Stimulated activated CD8-positive, alpha-beta memory T cell treated with anti-CD3 and anti-CD28 coated beads, Interleukin-15, amount 100 ng/mL, for 4 hours (primary cell): ENCODE measurements around the gene RPTOR.
"Not testable (repeated sequence)": the region's sequence is repeated elsewhere in the genome, so short reads cannot be mapped to it uniquely, and the experiment has no call there.

Experiments used
- DNase-seq, 2 donors: peaks; one replicate each; pipeline ENCODE4 v3.0.0-alpha.2; 2020; ENCODE audit warnings: low read depth in 2 of 2

RPTOR gene, protein sequence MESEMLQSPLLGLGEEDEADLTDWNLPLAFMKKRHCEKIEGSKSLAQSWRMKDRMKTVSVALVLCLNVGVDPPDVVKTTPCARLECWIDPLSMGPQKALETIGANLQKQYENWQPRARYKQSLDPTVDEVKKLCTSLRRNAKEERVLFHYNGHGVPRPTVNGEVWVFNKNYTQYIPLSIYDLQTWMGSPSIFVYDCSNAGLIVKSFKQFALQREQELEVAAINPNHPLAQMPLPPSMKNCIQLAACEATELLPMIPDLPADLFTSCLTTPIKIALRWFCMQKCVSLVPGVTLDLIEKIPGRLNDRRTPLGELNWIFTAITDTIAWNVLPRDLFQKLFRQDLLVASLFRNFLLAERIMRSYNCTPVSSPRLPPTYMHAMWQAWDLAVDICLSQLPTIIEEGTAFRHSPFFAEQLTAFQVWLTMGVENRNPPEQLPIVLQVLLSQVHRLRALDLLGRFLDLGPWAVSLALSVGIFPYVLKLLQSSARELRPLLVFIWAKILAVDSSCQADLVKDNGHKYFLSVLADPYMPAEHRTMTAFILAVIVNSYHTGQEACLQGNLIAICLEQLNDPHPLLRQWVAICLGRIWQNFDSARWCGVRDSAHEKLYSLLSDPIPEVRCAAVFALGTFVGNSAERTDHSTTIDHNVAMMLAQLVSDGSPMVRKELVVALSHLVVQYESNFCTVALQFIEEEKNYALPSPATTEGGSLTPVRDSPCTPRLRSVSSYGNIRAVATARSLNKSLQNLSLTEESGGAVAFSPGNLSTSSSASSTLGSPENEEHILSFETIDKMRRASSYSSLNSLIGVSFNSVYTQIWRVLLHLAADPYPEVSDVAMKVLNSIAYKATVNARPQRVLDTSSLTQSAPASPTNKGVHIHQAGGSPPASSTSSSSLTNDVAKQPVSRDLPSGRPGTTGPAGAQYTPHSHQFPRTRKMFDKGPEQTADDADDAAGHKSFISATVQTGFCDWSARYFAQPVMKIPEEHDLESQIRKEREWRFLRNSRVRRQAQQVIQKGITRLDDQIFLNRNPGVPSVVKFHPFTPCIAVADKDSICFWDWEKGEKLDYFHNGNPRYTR (N-terminal part only)

DNA sequence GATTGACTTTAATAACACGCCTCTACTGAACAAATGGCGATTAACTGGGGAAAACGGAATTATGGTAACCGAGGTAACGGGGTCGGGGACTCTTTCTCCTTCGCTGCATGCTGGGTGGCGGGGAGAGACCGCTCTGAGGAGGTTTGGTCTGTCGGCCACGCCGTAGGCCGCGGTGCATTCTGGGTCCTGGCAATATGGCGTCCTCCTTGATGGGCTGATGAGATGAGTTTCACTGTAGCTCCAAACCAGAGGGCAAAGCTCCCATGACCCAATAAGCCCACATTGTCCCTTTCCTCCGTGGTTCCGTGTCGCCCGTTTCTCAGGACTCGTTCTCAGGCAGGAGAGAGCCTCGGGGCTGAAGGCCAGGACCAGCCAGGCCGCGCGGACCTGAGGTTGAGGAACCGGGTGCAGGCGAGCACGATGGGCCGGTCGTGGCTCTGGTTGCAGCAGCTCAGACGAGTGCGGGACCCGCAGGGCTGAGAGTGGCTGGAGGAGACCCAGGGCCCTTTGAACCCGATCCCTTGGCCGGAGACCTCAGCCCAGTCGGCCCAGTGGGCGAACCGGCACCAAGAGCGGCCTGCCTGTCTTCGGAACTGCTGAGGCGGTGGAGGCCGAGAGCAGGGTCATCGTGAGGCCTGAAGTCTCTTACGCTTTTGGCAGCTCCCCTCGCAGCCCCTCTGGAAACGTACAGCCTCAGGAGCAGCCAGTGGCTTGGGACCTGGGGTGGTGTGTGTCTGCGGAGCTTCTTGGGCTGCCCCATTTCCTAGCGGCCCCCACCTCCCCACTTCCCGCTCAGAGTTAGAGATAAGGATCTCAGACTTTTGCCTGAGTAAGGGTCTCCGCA, at the start of gene RPTOR:
Gene RPTOR, plus strand, starts transcription at position 184 of the 844 bp plus-strand sequence. CDS start 792 bp downstream, outside the sequence.
- peak; percentile 74 to 86 for DNase-seq

GRCh38 chr17:80497726-80498241, 46.9 kb upstream of the RPTOR start:
- DNase-seq: no peak

GRCh38 chr17:80498242-80498919, 46.3 kb upstream of the RPTOR start:
- no peak for DNase-seq

- no peak for DNase-seq
These were observed 45.7 kb upstream of the RPTOR start for GRCh38 chr17:80498920-80499410.

DNA sequence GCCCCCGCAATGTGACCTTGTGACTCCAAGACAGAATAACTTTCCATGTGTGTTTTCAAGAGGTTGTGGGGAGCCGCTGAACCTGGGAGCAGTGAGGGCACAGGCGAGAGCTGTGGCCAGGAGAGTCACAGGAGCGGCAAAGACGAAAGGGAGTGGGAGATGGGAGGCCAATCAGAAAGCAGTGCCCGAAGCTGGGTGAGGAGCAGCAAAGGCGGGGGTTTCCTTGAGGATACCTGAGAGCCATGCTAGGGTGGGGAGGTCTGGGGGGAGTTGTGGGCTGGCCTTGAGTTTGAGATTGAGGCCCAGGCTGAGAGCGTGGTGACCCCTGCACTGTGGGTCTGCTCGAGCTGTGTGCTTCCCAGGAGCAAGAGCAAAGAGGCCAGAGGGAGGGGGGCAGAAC, 45.1 kb upstream of the RPTOR start:
- DNase-seq: no peak

- no peak for DNase-seq
These were observed 44.5 kb upstream of the RPTOR start for GRCh38 chr17:80499961-80500665.

GRCh38 chr17:80501741-80502577, 42.7 kb upstream of the RPTOR start:
- no peak for DNase-seq

DNA sequence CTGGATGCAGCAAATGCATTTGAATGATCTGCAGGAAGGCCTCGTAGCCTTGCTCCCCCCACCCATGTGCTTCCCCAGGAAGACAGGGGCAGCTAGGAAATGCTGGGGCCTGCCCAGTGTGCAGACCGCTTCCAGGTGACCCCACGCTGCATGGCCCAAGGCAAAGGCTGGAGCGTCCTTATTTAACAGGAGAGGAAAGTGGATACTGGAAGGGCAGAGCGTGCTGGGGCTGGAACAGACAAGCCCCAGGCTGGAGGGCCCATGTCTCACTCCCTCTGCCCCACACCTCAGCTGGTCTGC, 42.1 kb upstream of the RPTOR start:
- DNase-seq: no peak

GRCh38 chr17:80503031-80503430, 41.6 kb upstream of the RPTOR start:
- no peak for DNase-seq

- no peak for DNase-seq
These were observed 40.7 kb upstream of the RPTOR start for GRCh38 chr17:80503921-80504320.

DNA sequence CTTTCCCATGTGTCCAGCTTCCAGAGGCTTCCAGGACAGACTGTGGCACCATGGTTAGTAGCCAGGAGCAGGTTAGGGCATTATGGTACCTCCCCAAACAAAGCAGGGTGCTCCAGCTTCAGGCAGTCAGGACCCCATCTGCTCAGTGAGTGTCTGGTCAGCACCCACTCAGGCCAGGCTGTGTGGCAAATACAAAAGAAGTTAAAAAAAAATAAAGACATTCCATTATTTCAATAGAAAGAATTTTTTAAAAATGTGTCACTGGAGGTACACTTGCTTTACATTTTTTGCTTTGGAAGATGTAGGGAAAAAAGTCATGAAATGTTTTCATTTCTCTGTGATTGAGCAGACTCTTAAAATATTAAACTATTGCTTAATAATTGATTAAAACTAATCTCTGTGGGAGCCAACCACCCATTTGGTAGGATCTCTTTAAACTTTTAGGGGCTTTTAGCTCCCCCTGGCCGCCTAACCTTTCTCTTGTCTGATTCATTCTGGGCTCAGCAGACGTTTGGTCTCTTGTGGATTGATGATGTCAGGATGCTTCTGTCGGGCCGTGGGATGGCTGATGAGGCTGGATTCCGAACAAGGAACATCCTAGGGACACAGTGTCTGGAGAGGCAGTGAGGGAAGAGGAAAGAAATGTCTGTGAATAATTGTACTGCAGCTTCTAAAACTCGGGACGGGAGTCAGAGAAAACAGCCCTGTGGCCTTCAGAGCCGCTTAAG, 39.8 kb upstream of the RPTOR start:
- DNase-seq: no peak

- not testable (repeated sequence) for DNase-seq
These were observed 37.5 kb upstream of the RPTOR start for GRCh38 chr17:80507177-80507576.

- DNase-seq: no peak
These were observed 36.7 kb upstream of the RPTOR start for GRCh38 chr17:80507965-80508364.

DNA sequence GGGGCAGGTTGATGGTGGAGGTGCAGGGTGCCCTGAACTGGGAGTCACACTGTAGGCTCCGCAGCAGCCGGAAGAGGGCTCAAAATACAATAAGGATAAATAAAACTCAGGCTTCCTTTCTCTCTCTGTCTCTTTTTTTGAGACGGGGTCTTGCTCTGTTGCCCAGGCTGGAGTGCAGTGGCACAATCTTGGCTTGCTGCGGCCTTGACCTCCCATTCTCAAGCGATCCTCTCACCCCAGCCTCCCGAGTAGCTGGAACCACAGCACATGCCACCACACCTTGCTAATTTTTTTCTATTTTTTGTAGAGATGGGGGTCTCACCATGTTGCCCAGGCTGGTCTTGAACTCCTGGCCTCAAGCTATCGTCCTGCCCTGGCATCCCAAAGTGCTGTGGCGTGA, 35.3 kb upstream of the RPTOR start:
- no peak for DNase-seq

- DNase-seq: no peak
These were observed 34.5 kb upstream of the RPTOR start for GRCh38 chr17:80510132-80510531.

DNA sequence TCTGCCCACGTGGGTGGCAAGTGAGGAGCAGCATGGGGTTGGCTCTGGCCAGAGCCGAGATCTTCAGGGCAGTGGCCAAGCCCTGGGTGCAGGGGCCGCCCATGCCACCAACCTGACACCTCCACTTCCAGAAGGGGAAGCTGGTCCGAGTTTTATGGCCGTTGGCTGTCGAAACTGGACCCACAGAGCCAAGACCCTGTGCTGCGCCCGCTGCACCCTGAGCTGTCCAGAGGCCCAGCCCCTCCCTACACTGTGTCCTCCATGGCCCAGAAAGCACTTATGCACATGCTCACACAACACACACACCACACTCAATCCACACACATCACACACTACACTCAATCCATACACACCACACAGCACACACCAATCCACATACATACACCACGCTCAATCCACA, 33.9 kb upstream of the RPTOR start:
- DNase-seq: no peak

DNA sequence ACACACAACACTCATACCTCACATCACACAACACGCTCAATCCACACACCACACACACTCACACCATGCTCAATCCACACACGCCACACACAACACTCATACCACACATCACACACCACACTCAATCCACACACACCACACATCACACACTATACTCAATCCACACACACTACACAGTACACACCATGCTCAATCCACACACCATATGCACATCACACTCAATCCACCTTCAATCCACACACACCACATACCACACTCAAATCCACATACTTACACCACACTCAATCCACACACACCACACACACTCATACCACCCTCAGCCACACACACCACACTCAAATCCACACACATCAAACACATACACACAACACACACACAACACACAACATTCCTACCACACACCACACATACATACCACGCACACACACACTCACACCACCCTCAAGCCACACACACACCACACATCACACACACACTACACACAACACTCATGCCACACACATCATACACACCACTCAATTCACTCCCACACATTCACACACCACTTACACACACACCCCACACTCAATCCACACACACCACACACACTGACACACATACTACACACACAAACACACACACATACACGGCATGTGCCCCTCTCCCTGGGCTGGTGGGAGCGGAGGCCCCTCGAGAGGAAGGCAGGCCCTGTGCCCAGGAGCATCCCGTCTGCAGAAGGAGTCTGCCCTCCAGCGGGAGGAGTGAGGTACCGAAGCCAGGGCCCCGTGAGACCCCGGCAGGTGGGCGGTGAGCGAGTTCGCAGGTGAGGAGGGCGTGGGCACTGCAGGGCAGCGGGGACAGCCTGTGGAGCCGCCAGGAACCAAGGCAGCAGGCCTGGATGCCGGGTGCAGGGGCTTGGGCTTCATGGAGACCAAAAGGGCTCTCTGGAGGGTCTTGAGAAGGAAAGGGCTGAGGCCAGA, 33.1 kb upstream of the RPTOR start:
- DNase-seq: no peak
